HG03045 (cell line): ENCODE results near the gene NFATC3.

Source experiments
- ATAC-seq: cut with Tn5 transposase; IDR thresholded peaks from one replicate; pipeline ENCODE4 v1.9.1; 2021; ENCODE audit warnings: mild to moderate bottlenecking, moderate library complexity; ENCODE audit not compliant: unreplicated experiment

Gene NFATC3

GRCh38 chr16:68085259-68086071 is at the start of gene NFATC3:
Gene NFATC3 (plus strand): TSS chr16:68085370. CDS start chr16:68085682, 312 bp downstream.
- peak; percentile 64 for ATAC-seq

- no peak for ATAC-seq
Observed at GRCh38 chr16:68037841-68038597, 47.2 kb upstream of the NFATC3 start.

DNA sequence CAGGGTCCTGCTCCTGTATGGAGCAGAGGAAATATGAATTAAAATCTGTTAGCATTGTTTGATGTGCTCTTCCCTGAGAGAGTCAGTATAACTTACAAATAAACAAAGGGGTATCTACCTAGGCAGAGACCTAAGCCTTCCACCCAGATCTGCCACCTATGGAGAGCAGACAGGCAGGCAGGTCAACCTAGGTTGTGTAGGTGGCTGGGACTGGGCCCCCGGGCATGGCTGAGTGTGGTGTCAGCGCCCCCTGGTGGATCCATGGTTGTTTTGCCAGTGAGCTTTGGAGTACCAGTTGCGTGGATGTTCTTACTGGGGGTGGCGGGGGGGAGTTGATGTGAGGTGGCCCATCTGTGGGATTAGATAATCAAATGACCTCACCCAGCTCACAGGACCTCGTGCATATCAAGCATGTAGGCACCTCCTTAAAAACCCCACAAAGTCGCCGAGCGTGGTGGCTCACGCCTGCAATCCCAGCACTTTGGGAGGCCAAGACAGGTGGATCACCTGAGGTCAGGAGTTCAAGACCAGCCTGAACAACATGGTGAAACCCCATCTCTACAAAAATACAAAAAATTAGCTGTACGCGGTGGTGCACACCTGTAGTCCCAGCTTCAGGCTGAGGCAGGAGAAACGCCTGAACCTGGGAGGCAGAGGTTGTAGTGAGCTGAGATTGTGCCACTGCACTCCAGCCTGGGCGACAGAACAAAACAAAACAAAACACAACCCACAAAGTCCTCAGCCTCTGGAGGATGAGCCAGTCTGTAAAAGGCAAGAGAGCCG is 44.5 kb upstream of the NFATC3 start:
- peak; percentile 75 for ATAC-seq

DNA sequence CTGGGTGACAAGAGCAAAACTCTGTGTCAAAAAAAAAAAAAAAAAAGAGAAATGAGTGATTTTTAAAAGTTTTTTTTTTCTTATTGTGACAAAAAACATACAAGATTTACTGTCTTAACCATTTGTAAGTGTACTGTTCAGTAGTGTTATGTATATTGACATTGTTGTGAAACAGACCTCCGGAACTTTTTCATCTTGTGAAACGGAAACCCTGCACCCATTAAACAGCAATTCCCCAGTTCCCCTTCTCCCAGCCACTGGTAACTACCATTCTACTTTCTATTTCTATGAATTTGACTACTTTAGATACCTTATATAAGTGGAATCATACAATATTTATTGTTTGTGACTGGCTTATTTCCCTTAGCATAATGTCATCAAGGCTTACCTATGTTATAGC is 43.4 kb upstream of the NFATC3 start:
- ATAC-seq: no peak

DNA sequence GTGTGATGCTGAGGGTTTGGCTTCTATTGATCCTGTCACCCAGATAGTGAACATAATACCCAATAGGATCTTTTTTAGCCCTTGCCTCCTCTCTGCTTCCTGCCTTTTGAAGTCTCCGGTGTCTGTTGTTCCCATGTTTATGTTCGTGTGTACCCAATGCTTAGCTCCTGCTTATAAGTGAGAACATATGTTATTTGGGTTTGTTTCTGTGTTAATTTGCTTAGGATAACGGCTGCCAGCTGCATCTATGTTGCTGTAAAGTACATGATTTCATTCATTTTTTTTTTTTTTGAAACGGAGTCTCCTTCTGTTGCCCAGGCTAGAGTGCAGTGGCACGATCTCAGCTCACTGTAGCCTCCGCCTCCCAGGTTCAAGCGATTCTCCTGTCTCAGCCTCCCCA is 39.1 kb upstream of the NFATC3 start:
- ATAC-seq: no peak

GRCh38 chr16:68047987-68048386 is 37.2 kb upstream of the NFATC3 start:
- ATAC-seq: no peak

- ATAC-seq: no peak
Observed at GRCh38 chr16:68049449-68049848, 35.7 kb upstream of the NFATC3 start.

GRCh38 chr16:68055395-68055794 is 29.8 kb upstream of the NFATC3 start:
- ATAC-seq: no peak

DNA sequence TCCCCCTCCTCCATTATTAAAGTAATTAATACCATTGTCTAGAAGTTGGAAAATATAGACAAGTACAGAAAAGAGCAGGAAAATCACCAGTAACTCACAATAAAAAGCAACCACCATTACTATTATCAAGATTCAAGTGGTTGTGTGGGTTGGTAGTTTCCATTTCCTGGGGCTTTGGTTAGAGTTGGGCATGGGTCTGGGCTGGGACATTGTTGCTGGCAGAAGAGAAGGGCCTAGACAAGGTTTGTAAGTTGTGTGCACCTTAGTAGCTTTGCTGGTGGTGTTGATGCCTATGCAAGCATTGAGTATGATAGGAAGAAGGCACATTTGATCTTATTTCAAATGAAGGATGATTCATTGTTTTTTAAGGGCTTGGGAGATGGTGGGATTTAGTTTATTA is 25.4 kb upstream of the NFATC3 start:
- ATAC-seq: no peak

DNA sequence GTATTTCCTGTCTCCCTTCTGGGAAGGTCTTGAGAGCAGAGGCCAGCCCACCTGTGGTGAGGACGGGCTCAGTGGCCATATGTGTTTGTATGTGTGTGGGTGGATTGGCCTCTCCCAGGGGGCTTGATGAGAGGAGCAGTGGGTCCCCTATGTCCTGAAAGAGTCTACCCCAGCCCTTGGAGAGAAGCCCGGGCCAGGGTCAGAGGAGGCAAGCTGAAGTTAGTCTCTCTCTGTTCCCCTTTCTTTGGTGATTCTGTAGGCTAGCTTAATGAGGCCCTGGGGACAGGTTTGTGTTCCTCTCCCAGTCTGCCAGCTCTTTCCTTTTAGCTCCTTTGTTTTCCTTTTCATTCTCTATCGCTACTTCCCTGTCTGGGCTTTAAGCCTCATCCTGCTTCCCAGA is 23.8 kb upstream of the NFATC3 start:
- no peak for ATAC-seq

GRCh38 chr16:68062910-68063393 is 22.2 kb upstream of the NFATC3 start:
- no peak for ATAC-seq

GRCh38 chr16:68064791-68065365 is 20.3 kb upstream of the NFATC3 start:
- ATAC-seq: no peak

DNA sequence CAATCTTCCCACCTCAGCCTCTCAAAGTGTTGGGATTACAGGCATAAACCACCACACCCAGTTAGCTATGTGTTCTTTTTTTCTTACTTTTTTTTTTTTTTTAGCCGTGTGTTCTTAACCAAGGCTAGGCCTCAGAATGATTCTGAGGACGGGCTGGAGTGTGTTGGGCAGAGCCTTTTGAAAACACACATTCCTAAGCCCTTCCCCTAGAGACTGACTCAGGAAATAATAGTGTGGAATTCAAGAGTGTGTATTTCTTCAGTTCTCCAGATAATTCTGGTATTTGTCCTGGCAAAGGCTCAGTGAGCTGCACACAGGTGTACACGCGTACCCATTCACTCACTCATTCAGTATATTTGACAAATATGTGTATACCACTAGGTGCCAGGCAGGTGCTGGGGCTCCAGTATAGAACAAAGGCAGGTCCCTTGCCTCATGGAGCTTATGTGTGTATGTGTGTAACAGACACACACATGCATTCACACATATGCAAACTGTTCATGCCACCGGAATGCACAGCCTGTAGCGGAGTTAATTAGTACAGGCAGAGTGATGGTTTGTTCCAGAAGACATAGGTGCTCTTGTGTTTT is 19.4 kb upstream of the NFATC3 start:
- no peak for ATAC-seq

- ATAC-seq: no peak
Observed at GRCh38 chr16:68066763-68067162, 18.4 kb upstream of the NFATC3 start.

GRCh38 chr16:68068926-68069325 is 16.2 kb upstream of the NFATC3 start:
- no peak for ATAC-seq

GRCh38 chr16:68069511-68070248 is 15.5 kb upstream of the NFATC3 start:
- ATAC-seq: no peak

DNA sequence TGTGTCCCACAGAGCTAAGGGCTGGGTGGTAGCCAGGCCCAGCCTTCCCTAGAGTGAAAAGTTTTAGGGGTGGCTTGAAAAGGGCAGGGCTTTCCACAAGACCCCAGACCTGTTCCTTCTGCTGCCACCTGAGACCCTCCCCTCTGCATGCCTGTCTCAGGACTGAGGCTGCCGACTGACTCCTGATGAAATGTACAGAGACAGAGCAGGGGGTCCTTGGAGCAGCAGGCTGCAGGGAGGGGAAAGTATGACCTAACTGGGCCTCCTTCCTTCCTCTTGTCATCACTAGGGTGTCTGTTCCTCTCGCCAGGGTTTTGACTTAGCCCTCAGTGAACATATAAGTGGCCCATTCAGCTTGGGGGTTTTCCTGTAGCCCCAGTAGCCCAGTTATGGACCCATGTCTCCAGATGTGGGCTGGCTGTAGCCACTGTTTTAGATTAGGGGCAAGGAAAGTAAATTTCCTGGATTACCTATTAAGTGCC is 14.9 kb upstream of the NFATC3 start:
- no peak for ATAC-seq

GRCh38 chr16:68070806-68071517 is 14.2 kb upstream of the NFATC3 start:
- no peak for ATAC-seq

- no peak for ATAC-seq
Observed at GRCh38 chr16:68071518-68071901, 13.7 kb upstream of the NFATC3 start.
